Panc1 (cell line): ENCODE results near the gene SRRT.
"Not testable (repeated sequence)": the region's sequence is repeated elsewhere in the genome, so short reads cannot be mapped to it uniquely, and the experiment has no call there.

Experiments
- POLR2AphosphoS5 ChIP-seq: IDR thresholded peaks from 2 replicates; pipeline ENCODE4 v1.6.1; 2012; ENCODE audit warnings: mild to moderate bottlenecking, low read depth, low read length, moderate library complexity
- REST ChIP-seq, 2 experiments: IDR thresholded peaks; 2 replicates each; pipeline ENCODE4 v1.6.1; 2011 to 2012; ENCODE audit warnings: low read depth in 2 of 2, control low read depth in 1 of 2, low read length in 1 of 2, mild to moderate bottlenecking in 1 of 2, moderate library complexity in 1 of 2; ENCODE audit not compliant: insufficient read depth in 1 of 2
- TCF7L2 ChIP-seq: IDR thresholded peaks from 2 replicates; pipeline ENCODE4 v1.6.1; 2011; ENCODE audit warnings: mild to moderate bottlenecking, low read depth, low read length, inconsistent platforms
- TF ChIP-seq, protein P1 (sequence below): fragments of 450-650 bp; IDR thresholded peaks from 2 replicates; pipeline ENCODE4 v1.5.1; 2017; ENCODE audit warnings: mild to moderate bottlenecking

DNA sequence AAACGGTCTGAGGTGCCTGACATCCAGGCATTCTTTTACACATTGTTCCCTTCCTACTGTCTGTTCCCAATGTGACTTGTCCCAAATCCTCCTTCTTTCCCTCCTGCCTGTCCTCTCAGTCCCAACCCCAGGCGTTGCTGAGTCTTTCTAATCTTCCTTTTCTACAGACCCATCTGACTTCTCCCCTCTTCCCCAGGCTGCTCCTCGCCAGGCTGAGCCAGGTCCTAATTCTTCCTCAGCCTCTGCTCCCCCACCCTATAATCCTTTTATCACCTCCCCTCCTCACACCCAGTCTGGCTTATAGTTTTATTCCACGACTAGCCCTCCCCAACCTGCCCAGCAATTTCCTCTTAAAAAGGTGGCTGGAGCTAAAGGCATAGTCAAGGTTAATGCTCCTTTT, 48.7 kb downstream of the SRRT start:
- TF ChIP-seq, protein P1, sequence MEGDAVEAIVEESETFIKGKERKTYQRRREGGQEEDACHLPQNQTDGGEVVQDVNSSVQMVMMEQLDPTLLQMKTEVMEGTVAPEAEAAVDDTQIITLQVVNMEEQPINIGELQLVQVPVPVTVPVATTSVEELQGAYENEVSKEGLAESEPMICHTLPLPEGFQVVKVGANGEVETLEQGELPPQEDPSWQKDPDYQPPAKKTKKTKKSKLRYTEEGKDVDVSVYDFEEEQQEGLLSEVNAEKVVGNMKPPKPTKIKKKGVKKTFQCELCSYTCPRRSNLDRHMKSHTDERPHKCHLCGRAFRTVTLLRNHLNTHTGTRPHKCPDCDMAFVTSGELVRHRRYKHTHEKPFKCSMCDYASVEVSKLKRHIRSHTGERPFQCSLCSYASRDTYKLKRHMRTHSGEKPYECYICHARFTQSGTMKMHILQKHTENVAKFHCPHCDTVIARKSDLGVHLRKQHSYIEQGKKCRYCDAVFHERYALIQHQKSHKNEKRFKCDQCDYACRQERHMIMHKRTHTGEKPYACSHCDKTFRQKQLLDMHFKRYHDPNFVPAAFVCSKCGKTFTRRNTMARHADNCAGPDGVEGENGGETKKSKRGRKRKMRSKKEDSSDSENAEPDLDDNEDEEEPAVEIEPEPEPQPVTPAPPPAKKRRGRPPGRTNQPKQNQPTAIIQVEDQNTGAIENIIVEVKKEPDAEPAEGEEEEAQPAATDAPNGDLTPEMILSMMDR, result not testable (repeated sequence)
- TF ChIP-seq POLR2AphosphoS5; REST (IDR thresholded peaks at IDR 0.05; ENCODE audit: insufficient read depth in 1 of 2, low read depth in 2 of 2, low read length in 1 of 2); TCF7L2: not testable (repeated sequence)
